Vagina (tissue), 2 donors: ENCODE results near the gene BDKRB1.

Source experiments
- POLR2A ChIP-seq, 2 donors: fragments of 450-650 bp; IDR thresholded peaks; one replicate each; pipeline ENCODE4 v1.6.1; 2017; ENCODE audit warnings: antibody characterized with exemption in 2 of 2, mild to moderate bottlenecking in 2 of 2, moderate library complexity in 2 of 2
- TF ChIP-seq, protein P1 (sequence below), 3 experiments: fragments of 450-650 bp in 2 of 3; fragments of 200-600 bp in 1 of 3; sonication (generic) in 1 of 3; IDR thresholded peaks; one replicate each; pipeline ENCODE4 v1.5.1; 2017 to 2019; ENCODE audit warnings: antibody characterized with exemption in 3 of 3, mild to moderate bottlenecking in 2 of 3, moderate library complexity in 2 of 3

DNA sequence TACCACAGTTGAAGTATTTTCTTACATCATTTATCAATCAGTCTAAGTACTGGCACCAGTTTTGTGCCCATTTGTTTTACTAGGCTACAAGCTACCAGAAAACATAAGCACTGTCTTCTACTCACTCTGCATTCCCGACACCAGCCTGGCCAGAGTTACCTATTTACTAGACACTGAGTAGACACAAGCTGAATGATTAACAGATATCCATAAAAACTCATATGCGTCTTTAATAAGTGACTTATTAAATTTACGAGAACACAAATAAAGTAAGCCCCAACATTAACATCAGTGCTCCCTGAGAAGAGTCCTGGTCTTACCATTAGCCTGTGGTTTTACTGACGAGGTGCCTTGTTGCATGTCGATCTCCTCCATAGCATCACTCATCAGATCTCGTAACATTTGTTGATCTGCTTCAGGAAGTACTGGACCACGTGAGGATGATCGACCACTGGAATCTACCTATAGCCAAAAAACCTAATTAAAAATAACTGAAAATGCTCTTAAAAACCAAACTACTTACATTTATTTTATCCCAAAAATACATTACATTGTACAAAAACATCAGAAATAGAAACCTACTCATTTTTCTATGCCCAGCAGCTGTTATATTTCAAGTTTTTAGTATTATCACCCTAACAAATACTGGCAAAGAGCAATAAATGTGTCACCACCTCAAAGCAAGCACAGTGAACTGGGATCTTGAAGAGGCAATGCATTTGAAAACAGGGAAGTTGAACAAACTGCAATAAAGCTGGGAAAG is 53.3 kb downstream of the BDKRB1 start:
- TF ChIP-seq, protein P1, sequence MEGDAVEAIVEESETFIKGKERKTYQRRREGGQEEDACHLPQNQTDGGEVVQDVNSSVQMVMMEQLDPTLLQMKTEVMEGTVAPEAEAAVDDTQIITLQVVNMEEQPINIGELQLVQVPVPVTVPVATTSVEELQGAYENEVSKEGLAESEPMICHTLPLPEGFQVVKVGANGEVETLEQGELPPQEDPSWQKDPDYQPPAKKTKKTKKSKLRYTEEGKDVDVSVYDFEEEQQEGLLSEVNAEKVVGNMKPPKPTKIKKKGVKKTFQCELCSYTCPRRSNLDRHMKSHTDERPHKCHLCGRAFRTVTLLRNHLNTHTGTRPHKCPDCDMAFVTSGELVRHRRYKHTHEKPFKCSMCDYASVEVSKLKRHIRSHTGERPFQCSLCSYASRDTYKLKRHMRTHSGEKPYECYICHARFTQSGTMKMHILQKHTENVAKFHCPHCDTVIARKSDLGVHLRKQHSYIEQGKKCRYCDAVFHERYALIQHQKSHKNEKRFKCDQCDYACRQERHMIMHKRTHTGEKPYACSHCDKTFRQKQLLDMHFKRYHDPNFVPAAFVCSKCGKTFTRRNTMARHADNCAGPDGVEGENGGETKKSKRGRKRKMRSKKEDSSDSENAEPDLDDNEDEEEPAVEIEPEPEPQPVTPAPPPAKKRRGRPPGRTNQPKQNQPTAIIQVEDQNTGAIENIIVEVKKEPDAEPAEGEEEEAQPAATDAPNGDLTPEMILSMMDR (IDR thresholded peaks at IDR 0.05), result no peak
- TF ChIP-seq POLR2A (IDR thresholded peaks at IDR 0.05), result no peak
